H1 (cell line): ENCODE results near the gene GLB1L2. TPM values are rescaled to one million over a fixed set of nuclear protein-coding genes. Genes with fewer than 3 reads are reported as not detected.

Experiments
- GTF2F1 ChIP-seq: IDR thresholded peaks from 2 replicates; pipeline ENCODE4 v1.6.1; 2012; ENCODE audit warnings: low read depth, low read length, improper control_type of control experiment, borderline replicate concordance
- KDM5A ChIP-seq: fragments of 200-600 bp; IDR thresholded peaks from 2 replicates; pipeline ENCODE4 v1.7.1; 2012; ENCODE audit warnings: mild to moderate bottlenecking, low read length, inconsistent platforms, mixed read lengths
- SIRT6 ChIP-seq: IDR thresholded peaks from one replicate; pipeline ENCODE4 v1.7.1; 2012; ENCODE audit warnings: low read length, inconsistent platforms
- SP2 ChIP-seq: IDR thresholded peaks from 2 replicates; pipeline ENCODE4 v1.6.1; 2012; ENCODE audit warnings: mild to moderate bottlenecking, low read length, inconsistent platforms
- polyA plus RNA-seq, 7 experiments: library from polyadenylated mRNA; depleted of rRNA in 3 of 7; stranded (reverse) in 5 of 7; unstranded in 2 of 7; fragments of >200 nt in 5 of 7; fragments of 200-250 nt in 2 of 7; gene quantifications; 1 replicate in 5 of 7; 2 replicates in 1 of 7; 4 replicates in 1 of 7; pipeline versions ENCODE4 v1.2.1 to v1.2.3, GENCODE V29; 2011 to 2013; ENCODE audit warnings: missing spikeins in 2 of 7, mixed read lengths in 2 of 7
- total RNA-seq: library from RNA; stranded (reverse); fragmentation: NEBNext Ultra II Directional; extraction: Animal tissue kit (Norgen Biotek cat#: 25700); gene quantifications from 2 replicates; pipeline ENCODE4 v1.2.1, GENCODE V29; 2021

Gene GLB1L2
- total and polyA plus RNA-seq, 2 of the 8 experiments (the other 6 are each of a cell fraction or from before 2014, with no cell fraction given): 4.4 to 7.9 TPM

DNA sequence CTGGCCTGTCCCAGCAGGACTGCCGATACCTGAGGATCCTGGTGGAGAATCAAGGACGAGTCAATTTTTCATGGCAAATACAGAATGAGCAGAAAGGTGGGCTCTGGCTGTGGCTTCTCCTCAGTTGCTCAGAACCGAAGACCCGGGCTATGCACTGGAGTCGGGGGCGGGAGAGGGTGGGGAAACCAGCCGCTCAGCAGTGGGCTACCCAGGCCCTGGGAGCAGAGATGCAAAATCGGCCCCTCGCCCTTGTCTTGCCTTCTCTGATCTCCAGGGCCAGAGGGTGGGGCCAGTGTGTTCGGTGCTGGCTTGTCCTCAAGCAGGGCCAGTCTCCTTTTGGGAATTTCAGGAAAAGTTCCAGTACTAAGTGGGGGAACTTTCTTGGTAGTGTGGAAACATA is 18.4 kb upstream of the GLB1L2 start (continued):
- no peak for TF ChIP-seq KDM5A
- TF ChIP-seq SIRT6: no peak
- TF ChIP-seq GTF2F1: no peak
- TF ChIP-seq SP2: no peak
